SK-N-SH (cell line): Measurements from ENCODE around the gene PFKM. TPM values are rescaled to one million over a fixed set of nuclear protein-coding genes. Genes with fewer than 3 reads are reported as not detected.

Experiments
- CTCF ChIA-PET: fragments of 300-600, 350-600 bp; formaldehyde crosslinking; extraction: SDS; loops from one replicate; lab custom pipeline; 2021; lab: Yijun Ruan, JAX
- POLR2A ChIA-PET: fragments of 350-600 bp; sonication (Branson Sonifier 250); formaldehyde crosslinking; extraction: SDS; loops from one replicate; lab custom pipeline; 2020; ENCODE audit warnings: antibody characterized with exemption, inconsistent platforms; lab: Yijun Ruan, JAX
- DNase-seq: peaks from one replicate; pipeline ENCODE4 v3.0.0; 2012
- H2AFZ ChIP-seq: fragments of 200-600 bp; sonication (generic); 2 replicates; pipeline ENCODE4 v1.8.1; 2016; ENCODE audit warnings: antibody characterized with exemption, mild to moderate bottlenecking, low read depth
- H3F3A ChIP-seq: fragments of 200-600 bp; sonication (generic); replicated peaks from 2 replicates; pipeline ENCODE3; 2016; ENCODE audit warnings: antibody characterized with exemption, mild to moderate bottlenecking; ENCODE audit not compliant: insufficient read depth
- H3K27ac ChIP-seq, 2 experiments: fragments of 200-500 bp in 1 of 2; fragments of 200-600 bp in 1 of 2; sonication (Bioruptor generic) in 1 of 2; sonication (generic), shearing (Covaris generic) in 1 of 2; 2 replicates each; pipeline versions ENCODE4 v1.5.1 to v1.6.1; 2014 to 2016; ENCODE audit warnings: low read depth in 2 of 2, inconsistent platforms in 1 of 2, low read length in 1 of 2, mild to moderate bottlenecking in 1 of 2, mixed read lengths in 1 of 2
- H3K27me3 ChIP-seq: fragments of 200-600 bp; sonication (generic), shearing (Covaris generic); 2 replicates; pipeline ENCODE4 v1.6.1; 2016; ENCODE audit warnings: mixed run types; ENCODE audit not compliant: insufficient read depth
- H3K36me3 ChIP-seq, 2 experiments: fragments of 200-500 bp in 1 of 2; fragments of 200-600 bp in 1 of 2; sonication (Bioruptor generic) in 1 of 2; sonication (generic) in 1 of 2; replicated peaks in 1 of 2; 2 replicates each; pipeline versions ENCODE3 to v1.5.1; 2014 to 2016; ENCODE audit warnings: low read length in 1 of 2, mild to moderate bottlenecking in 1 of 2; ENCODE audit not compliant: insufficient read depth in 2 of 2, control insufficient read depth in 1 of 2
- H3K4me1 ChIP-seq, 2 experiments: fragments of 200-500 bp in 1 of 2; fragments of 200-600 bp in 1 of 2; sonication (Bioruptor generic) in 1 of 2; sonication (generic), shearing (Covaris generic) in 1 of 2; 2 replicates each; pipeline versions ENCODE4 v1.5.1 to v1.6.1; 2014 to 2016; ENCODE audit warnings: low read depth in 1 of 2, low read length in 1 of 2, mixed run types in 1 of 2; ENCODE audit not compliant: insufficient read depth in 2 of 2, control insufficient read depth in 1 of 2
- H3K4me2 ChIP-seq: fragments of 200-600 bp; sonication (generic), shearing (Covaris generic); 2 replicates; pipeline ENCODE4 v1.6.1; 2017; ENCODE audit warnings: mixed run types
- H3K4me3 ChIP-seq, 2 experiments: fragments of 200-500 bp in 1 of 2; fragments of 200-600 bp in 1 of 2; sonication (Bioruptor generic) in 1 of 2; sonication (generic), shearing (Covaris generic) in 1 of 2; 2 replicates each; pipeline versions ENCODE4 v1.5.1 to v1.8.1; 2014 to 2016; ENCODE audit warnings: low read depth in 2 of 2, inconsistent platforms in 1 of 2, low read length in 1 of 2, mild to moderate bottlenecking in 1 of 2, mixed read lengths in 1 of 2, moderate library complexity in 1 of 2
- H3K79me2 ChIP-seq: fragments of 200-600 bp; sonication (generic); 2 replicates; pipeline ENCODE4 v1.8.1; 2017; ENCODE audit warnings: mild to moderate bottlenecking; ENCODE audit not compliant: insufficient read depth
- H3K9ac ChIP-seq: fragments of 200-600 bp; sonication (generic); 2 replicates; pipeline ENCODE4 v1.6.1; 2017; ENCODE audit warnings: mixed run types
- H3K9me2 ChIP-seq: fragments of 200-600 bp; sonication (generic); 2 replicates; pipeline ENCODE4 v1.6.1; 2017; ENCODE audit warnings: mixed run types
- H3K9me3 ChIP-seq: fragments of 200-600 bp; sonication (generic); 2 replicates; pipeline ENCODE4 v1.6.1; 2017; ENCODE audit warnings: mixed run types, mild to moderate bottlenecking, moderate library complexity
- H4K20me1 ChIP-seq: fragments of 200-600 bp; sonication (generic); 2 replicates; pipeline ENCODE4 v1.6.1; 2017; ENCODE audit warnings: mild to moderate bottlenecking, mixed run types; ENCODE audit not compliant: insufficient read depth
- CHD2 ChIP-seq: fragments of 150-350 bp; IDR thresholded peaks from 2 replicates; pipeline ENCODE4 v1.6.1; 2018; ENCODE audit warnings: low read length; ENCODE audit not compliant: partially characterized antibody
- CTCF ChIP-seq: fragments of 200-600 bp; sonication (generic); IDR thresholded peaks from 2 replicates; pipeline ENCODE4 v1.6.1; 2017; ENCODE audit warnings: antibody characterized with exemption, mild to moderate bottlenecking, moderate library complexity
- ELF1 ChIP-seq: IDR thresholded peaks from 2 replicates; pipeline ENCODE4 v1.4.0; 2012
- EP300 ChIP-seq, 2 experiments: IDR thresholded peaks; 2 replicates each; pipeline versions ENCODE4 v1.4.0 to v1.6.1; 2012; ENCODE audit warnings: borderline replicate concordance in 1 of 2, low read depth in 1 of 2, low read length in 1 of 2
- JUND ChIP-seq: IDR thresholded peaks from 2 replicates; pipeline ENCODE4 v1.4.0; 2012
- NFIC ChIP-seq: IDR thresholded peaks from 2 replicates; pipeline ENCODE4 v1.4.0; 2012; ENCODE audit warnings: borderline replicate concordance
- NRF1 ChIP-seq: IDR thresholded peaks from 2 replicates; pipeline ENCODE4 v1.6.1; 2012; ENCODE audit warnings: low read depth, mild to moderate bottlenecking, low read length
- POLR2AphosphoS5 ChIP-seq: IDR thresholded peaks from 2 replicates; pipeline ENCODE4 v1.6.1; 2012; ENCODE audit warnings: low read depth, low read length
- REST ChIP-seq: IDR thresholded peaks from 2 replicates; pipeline ENCODE4 v1.6.1; 2012; ENCODE audit warnings: mild to moderate bottlenecking, low read depth, low read length, moderate library complexity
- RFX5 ChIP-seq: IDR thresholded peaks from 2 replicates; pipeline ENCODE4 v1.6.1; 2012; ENCODE audit warnings: mild to moderate bottlenecking, improper control_type of control experiment, low read length
- RXRA ChIP-seq: IDR thresholded peaks from 2 replicates; pipeline ENCODE4 v1.4.0; 2012; ENCODE audit warnings: low read depth, mild to moderate bottlenecking, borderline replicate concordance
- SIN3A ChIP-seq: IDR thresholded peaks from 2 replicates; pipeline ENCODE4 v1.6.1; 2012; ENCODE audit warnings: low read depth, mild to moderate bottlenecking, low read length, moderate library complexity, borderline replicate concordance
- SMC3 ChIP-seq: IDR thresholded peaks from 2 replicates; pipeline ENCODE4 v1.6.1; 2012; ENCODE audit warnings: low read depth, low read length, improper control_type of control experiment
- TAF1 ChIP-seq: IDR thresholded peaks from 2 replicates; pipeline ENCODE4 v1.6.1; 2012; ENCODE audit warnings: low read depth, mild to moderate bottlenecking, low read length, moderate library complexity, borderline replicate concordance
- TCF12 ChIP-seq: IDR thresholded peaks from 2 replicates; pipeline ENCODE4 v1.4.0; 2012
- WGBS: methylation state at CpG from one replicate; pipeline ENCODE4 v1.1.6; 2017; ENCODE audit warnings: low lambda C conversion rate; 5-methylcytosine and 5-hydroxymethylcytosine counted together
- polyA plus RNA-seq, 3 experiments: library from polyadenylated mRNA; depleted of rRNA; stranded (reverse); fragments of >200 nt; gene quantifications; 2 replicates each; pipeline ENCODE4 v1.2.3, GENCODE V29; 2012
- TF ChIP-seq, protein P1 (sequence below): IDR thresholded peaks from 2 replicates; pipeline ENCODE4 v1.4.0; 2012; ENCODE audit warnings: low read depth, borderline replicate concordance

The PFKM gene
- polyA plus RNA-seq, 1 of the 3 experiments (the other 2 are of a cell fraction), result 85.0 TPM

- TF ChIP-seq REST (no peak), RXRA (no peak), RFX5 (no peak)
Measured at GRCh38 chr12:48142818-48143674, 23.9 kb downstream of the PFKM start (continued).

DNA sequence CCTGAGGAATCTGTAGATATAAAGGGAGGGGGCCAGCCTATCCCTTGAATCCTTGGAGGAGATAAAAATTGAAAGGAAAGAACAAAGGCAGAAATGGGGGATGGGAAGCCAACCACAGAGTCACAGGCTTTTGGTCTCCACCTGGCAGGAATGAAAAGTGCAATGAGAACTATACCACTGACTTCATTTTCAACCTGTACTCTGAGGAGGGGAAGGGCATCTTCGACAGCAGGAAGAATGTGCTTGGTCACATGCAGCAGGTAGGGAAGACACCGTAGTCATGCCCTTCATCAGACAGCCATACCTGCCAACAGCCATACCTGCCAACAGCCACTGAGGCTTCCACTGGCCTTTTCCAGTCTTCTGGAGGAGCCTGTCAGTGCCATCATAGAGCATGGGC lies 24.7 kb downstream of the PFKM start:
- H3K4me3 ChIP-seq, result no peak overlapping the region; a peak in 1 of 4 replicates
- H3K4me2 ChIP-seq, result no peak overlapping the region
- ChIA-PET CTCF (interaction anchor here (1.2 to 1.4 kb wide), 3 partner anchors 12 to 402 kb away, joined by 3 to 4 read pairs (median 3); no protein-coding TSS in a partner anchor), POLR2A (no interaction called here)
- no peak overlapping the region for H3K9ac ChIP-seq
- H3K36me3 ChIP-seq, result peaks cover 27 to 85% of the 10 kb centered on the region in 2 experiments
- H3F3A ChIP-seq, result no peaks in the 10 kb centered on the region
- TF ChIP-seq SMC3, result no peak
- TF ChIP-seq NFIC, result no peak
- TF ChIP-seq POLR2AphosphoS5, result no peak
- no peak for TF ChIP-seq EP300 (IDR thresholded peaks at IDR 0.05; ENCODE audit: borderline replicate concordance in 1 of 2, low read depth in 1 of 2, low read length in 1 of 2)
- TF ChIP-seq TAF1, result no peak
- no peak for TF ChIP-seq TCF12
- TF ChIP-seq JUND, result no peak
- TF ChIP-seq CHD2, result no peak
- TF ChIP-seq NRF1, result no peak
- no peak for TF ChIP-seq ELF1
- TF ChIP-seq SIN3A, result no peak
- TF ChIP-seq, protein P1, sequence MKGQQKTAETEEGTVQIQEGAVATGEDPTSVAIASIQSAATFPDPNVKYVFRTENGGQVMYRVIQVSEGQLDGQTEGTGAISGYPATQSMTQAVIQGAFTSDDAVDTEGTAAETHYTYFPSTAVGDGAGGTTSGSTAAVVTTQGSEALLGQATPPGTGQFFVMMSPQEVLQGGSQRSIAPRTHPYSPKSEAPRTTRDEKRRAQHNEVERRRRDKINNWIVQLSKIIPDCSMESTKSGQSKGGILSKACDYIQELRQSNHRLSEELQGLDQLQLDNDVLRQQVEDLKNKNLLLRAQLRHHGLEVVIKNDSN, result no peak
- no peak for TF ChIP-seq CTCF
- H3K9me2 ChIP-seq, result no peaks in the 10 kb centered on the region
- no peak overlapping the region for H2AFZ ChIP-seq
- no peak for DNase-seq
- no peaks in the 10 kb centered on the region for H3K27me3 ChIP-seq
- H3K79me2 ChIP-seq, result no peaks in the 10 kb centered on the region
- H3K9me3 ChIP-seq, result no peaks in the 10 kb centered on the region
- H3K27ac ChIP-seq, result no peak overlapping the region
- no peaks in the 10 kb centered on the region for H4K20me1 ChIP-seq
- no CpG with 5 or more reads among the region's 2 CpGs for WGBS
- H3K4me1 ChIP-seq, result no peaks in the 10 kb centered on the region; a peak in 1 of 4 replicates
